Hepatocyte (in vitro differentiated cells): ENCODE results near the gene FGGY. TPM values are rescaled to one million over a fixed set of nuclear protein-coding genes. Genes with fewer than 3 reads are reported as not detected.
A peak's percentile ranks its signal among the peaks of the same experiment; 100 is the strongest.

ENCODE experiments used
- DNase-seq: peaks from one replicate; pipeline ENCODE4 v3.0.0-alpha.2; 2016; ENCODE audit warnings: low spot score
- H2AFZ ChIP-seq: fragments of 200-600 bp; sonication (generic); 2 replicates; pipeline ENCODE4 v1.6.0; 2016; ENCODE audit warnings: antibody characterized with exemption, mild to moderate bottlenecking
- H3K27ac ChIP-seq: fragments of 200-600 bp; sonication (generic); 2 replicates; pipeline ENCODE4 v1.5.1; 2016; ENCODE audit warnings: mild to moderate bottlenecking
- H3K27me3 ChIP-seq: fragments of 200-600 bp; sonication (generic); 2 replicates; pipeline ENCODE4 v1.6.1; 2016
- H3K36me3 ChIP-seq: fragments of 200-600 bp; sonication (generic); replicated peaks from 2 replicates; pipeline ENCODE4 v1.5.1; 2016; ENCODE audit warnings: low read depth; ENCODE audit not compliant: insufficient read depth
- H3K4me1 ChIP-seq: fragments of 200-600 bp; sonication (generic); 2 replicates; pipeline ENCODE4 v1.5.1; 2016; ENCODE audit warnings: mild to moderate bottlenecking, moderate library complexity; ENCODE audit not compliant: insufficient read depth
- H3K4me2 ChIP-seq: fragments of 200-600 bp; sonication (generic); 2 replicates; pipeline ENCODE4 v1.6.0; 2016
- H3K4me3 ChIP-seq: fragments of 200-600 bp; sonication (generic); 2 replicates; pipeline ENCODE4 v1.5.1; 2016; ENCODE audit warnings: mild to moderate bottlenecking
- H3K79me2 ChIP-seq: fragments of 200-600 bp; sonication (generic); 2 replicates; pipeline ENCODE4 v1.6.0; 2017; ENCODE audit warnings: mild to moderate bottlenecking
- H3K9me2 ChIP-seq: fragments of 200-600 bp; sonication (generic); replicated peaks from 2 replicates; pipeline ENCODE4 v1.6.0; 2017; ENCODE audit warnings: mild to moderate bottlenecking; ENCODE audit not compliant: insufficient read depth
- H3K9me3 ChIP-seq: fragments of 200-600 bp; sonication (generic); 2 replicates; pipeline ENCODE4 v1.5.1; 2016; ENCODE audit warnings: low read depth, mild to moderate bottlenecking
- H4K20me1 ChIP-seq: fragments of 200-600 bp; sonication (generic); 2 replicates; pipeline ENCODE4 v1.6.0; 2016; ENCODE audit warnings: mild to moderate bottlenecking; ENCODE audit not compliant: insufficient read depth, poor library complexity, severe bottlenecking
- EZH2 ChIP-seq: fragments of 200-600 bp; sonication (generic); IDR thresholded peaks from 2 replicates; pipeline ENCODE4 v1.6.1; 2016; ENCODE audit warnings: antibody characterized with exemption, mild to moderate bottlenecking, borderline replicate concordance
- EZH2phosphoT487 ChIP-seq: fragments of 200-600 bp; sonication (generic); IDR thresholded peaks from one replicate; pipeline ENCODE4 v1.6.1; 2018; ENCODE audit warnings: antibody characterized with exemption, mild to moderate bottlenecking, low read depth, moderate library complexity; ENCODE audit not compliant: unreplicated experiment, severe bottlenecking
- WGBS: methylation state at CpG from one replicate; pipeline ENCODE4 v1.1.6; 2016; ENCODE audit warnings: low lambda C conversion rate; ENCODE audit errors: missing lambda C conversion rate; 5-methylcytosine and 5-hydroxymethylcytosine counted together
- polyA plus RNA-seq: library from polyadenylated mRNA; unstranded; fragments of >200 nt; fragmentation: Nextera tagmentation; extraction: Ambion mirVana; gene quantifications from 2 replicates; pipeline ENCODE4 v1.2.1, GENCODE V29; 2016
- total RNA-seq: library from RNA; depleted of rRNA; stranded (reverse); fragments of >200 nt; gene quantifications from 2 replicates; pipeline ENCODE4 v1.2.3, GENCODE V29; 2014
- TF ChIP-seq, protein P1 (sequence below): fragments of 200-600 bp; sonication (generic); IDR thresholded peaks from 2 replicates; pipeline ENCODE4 v1.5.1; 2016; ENCODE audit warnings: antibody characterized with exemption, mild to moderate bottlenecking; ENCODE audit not compliant: poor library complexity

FGGY gene
- total and polyA plus RNA-seq, 2 experiments from 2014 or later, result 18.0 to 20.6 TPM

DNA sequence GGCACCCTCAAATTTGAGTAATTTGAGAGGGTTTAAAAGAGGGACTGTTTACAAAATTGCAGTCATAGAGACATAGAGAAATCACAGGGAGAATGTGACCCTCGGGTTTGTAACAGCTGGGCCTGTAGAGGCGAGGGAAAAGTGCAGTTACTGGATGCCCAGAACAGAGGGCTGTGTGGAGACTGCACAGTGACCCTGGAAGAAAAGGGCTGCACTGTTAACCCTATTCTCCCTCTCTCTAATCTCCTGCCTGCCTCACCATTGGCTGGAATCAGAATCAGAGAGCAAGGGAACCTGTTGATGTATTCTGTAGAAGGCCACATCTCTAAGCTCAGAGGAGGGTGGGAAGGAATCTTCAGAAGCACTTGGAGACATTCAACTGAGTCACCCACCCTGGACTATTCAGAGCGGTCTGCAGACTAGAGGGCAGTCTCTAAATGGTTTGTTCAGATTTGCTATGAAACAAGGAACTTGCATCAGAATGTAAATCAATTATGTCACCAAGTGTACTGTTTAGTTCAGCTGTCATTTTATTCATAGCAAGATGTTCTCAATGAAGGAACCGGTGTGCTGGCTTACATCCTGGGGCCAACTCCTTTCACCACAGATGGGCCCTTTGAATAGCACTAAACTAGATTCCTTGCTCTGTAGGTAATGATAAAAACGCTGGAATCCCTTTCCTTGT lies 385.6 kb downstream of the FGGY start:
- Histone ChIP-seq H4K20me1 (no peaks in the 10 kb centered on the region), H3K4me2 (no peak overlapping the region), H3K9me2 (no peaks in the 10 kb centered on the region), H3K27me3 (no peaks in the 10 kb centered on the region), H3K4me1 (peaks cover 22% of the 10 kb centered on the region), H3K79me2 (no peaks in the 10 kb centered on the region), H3K9me3 (no peaks in the 10 kb centered on the region), H3K27ac (peak overlapping the region; percentile 82), H3K36me3 (no peaks in the 10 kb centered on the region), H2AFZ (no peak overlapping the region), H3K4me3 (no peak overlapping the region)
- TF ChIP-seq, protein P1, sequence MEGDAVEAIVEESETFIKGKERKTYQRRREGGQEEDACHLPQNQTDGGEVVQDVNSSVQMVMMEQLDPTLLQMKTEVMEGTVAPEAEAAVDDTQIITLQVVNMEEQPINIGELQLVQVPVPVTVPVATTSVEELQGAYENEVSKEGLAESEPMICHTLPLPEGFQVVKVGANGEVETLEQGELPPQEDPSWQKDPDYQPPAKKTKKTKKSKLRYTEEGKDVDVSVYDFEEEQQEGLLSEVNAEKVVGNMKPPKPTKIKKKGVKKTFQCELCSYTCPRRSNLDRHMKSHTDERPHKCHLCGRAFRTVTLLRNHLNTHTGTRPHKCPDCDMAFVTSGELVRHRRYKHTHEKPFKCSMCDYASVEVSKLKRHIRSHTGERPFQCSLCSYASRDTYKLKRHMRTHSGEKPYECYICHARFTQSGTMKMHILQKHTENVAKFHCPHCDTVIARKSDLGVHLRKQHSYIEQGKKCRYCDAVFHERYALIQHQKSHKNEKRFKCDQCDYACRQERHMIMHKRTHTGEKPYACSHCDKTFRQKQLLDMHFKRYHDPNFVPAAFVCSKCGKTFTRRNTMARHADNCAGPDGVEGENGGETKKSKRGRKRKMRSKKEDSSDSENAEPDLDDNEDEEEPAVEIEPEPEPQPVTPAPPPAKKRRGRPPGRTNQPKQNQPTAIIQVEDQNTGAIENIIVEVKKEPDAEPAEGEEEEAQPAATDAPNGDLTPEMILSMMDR, result no peak
- TF ChIP-seq EZH2phosphoT487 (no peak), EZH2 (no peak)
- WGBS, result 53% methylated on average over 5 of the region's 5 CpGs
- no peak for DNase-seq

DNA sequence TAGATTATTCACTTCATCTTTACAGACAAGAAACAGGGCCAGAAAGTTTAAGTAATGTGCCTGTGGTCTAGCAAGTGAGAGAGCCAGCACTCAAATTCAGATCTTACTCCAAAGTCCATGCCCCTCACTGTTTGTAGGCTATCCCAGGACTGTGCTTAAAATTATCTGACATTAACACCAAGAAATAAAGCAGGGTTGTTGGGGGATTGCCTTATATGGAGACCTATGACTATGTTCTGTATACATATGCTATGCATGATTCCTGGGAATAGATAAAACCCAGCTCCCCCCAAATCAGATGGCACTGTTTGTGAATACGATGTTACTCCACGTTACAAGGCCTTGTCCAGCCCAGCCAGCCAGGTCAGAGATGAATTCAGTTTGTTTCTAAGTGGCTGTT lies 386.3 kb downstream of the FGGY start:
- Histone ChIP-seq H3K4me2 (no peak overlapping the region), H3K79me2 (no peaks in the 10 kb centered on the region), H2AFZ (no peak overlapping the region), H3K27ac (peak overlapping the region; percentile 82), H3K27me3 (no peaks in the 10 kb centered on the region), H3K36me3 (no peaks in the 10 kb centered on the region), H3K4me1 (peaks cover 19% of the 10 kb centered on the region), H4K20me1 (no peaks in the 10 kb centered on the region), H3K9me2 (no peaks in the 10 kb centered on the region), H3K4me3 (no peak overlapping the region), H3K9me3 (no peaks in the 10 kb centered on the region)
- DNase-seq, result no peak
- 75% methylated on average over 2 of the region's 2 CpGs for WGBS
- TF ChIP-seq EZH2phosphoT487, result no peak
- TF ChIP-seq, protein P1, result no peak
- no peak for TF ChIP-seq EZH2

DNA sequence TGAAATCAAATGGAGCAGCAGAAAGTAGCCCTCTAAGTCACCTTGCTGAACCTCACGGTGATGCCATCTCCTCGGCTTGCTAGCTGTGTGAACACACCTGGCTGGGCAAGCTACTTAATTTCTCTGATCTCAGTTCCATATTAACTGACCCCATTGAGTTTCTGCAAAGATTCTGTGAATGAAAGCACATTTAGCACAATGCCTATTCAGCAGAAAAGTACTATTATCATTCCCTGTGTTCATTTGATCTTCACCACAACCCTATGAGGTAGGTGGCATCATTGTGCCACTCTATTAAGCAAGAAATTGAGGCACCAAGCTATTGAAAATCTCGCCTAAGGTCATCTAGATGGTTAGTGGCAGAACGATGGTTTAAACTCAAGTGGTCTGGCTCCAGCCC lies 387.8 kb downstream of the FGGY start:
- H3K27ac ChIP-seq, result no peak overlapping the region
- no peaks in the 10 kb centered on the region for H3K79me2 ChIP-seq
- H4K20me1 ChIP-seq, result no peaks in the 10 kb centered on the region

GRCh38 chr1:59685101-59685500 lies 388.2 kb downstream of the FGGY start:
- Histone ChIP-seq H3K9me3 (no peaks in the 10 kb centered on the region), H3K4me1 (peaks cover 22% of the 10 kb centered on the region), H3K27ac (no peak overlapping the region), H3K27me3 (no peaks in the 10 kb centered on the region), H4K20me1 (no peaks in the 10 kb centered on the region), H3K4me2 (no peak overlapping the region), H3K9me2 (no peaks in the 10 kb centered on the region), H3K36me3 (no peaks in the 10 kb centered on the region), H3K79me2 (no peaks in the 10 kb centered on the region), H2AFZ (no peak overlapping the region), H3K4me3 (no peak overlapping the region)
- TF ChIP-seq EZH2 (no peak), EZH2phosphoT487 (no peak)
- TF ChIP-seq, protein P1, result no peak
- 98% methylated on average over 3 of the region's 3 CpGs for WGBS
- DNase-seq, result no peak

More for the DNA sequence above, 387.8 kb downstream of the FGGY start:
- no peaks in the 10 kb centered on the region for H3K9me2 ChIP-seq
- DNase-seq, result no peak
- no peak overlapping the region for H3K4me3 ChIP-seq
- H3K4me2 ChIP-seq, result no peak overlapping the region
- H3K27me3 ChIP-seq, result no peaks in the 10 kb centered on the region
- no peak for TF ChIP-seq EZH2
- peaks cover 18% of the 10 kb centered on the region for H3K4me1 ChIP-seq
- no peaks in the 10 kb centered on the region for H3K36me3 ChIP-seq
- 95% methylated on average over 4 of the region's 4 CpGs for WGBS
- no peak overlapping the region for H2AFZ ChIP-seq
- H3K9me3 ChIP-seq, result no peaks in the 10 kb centered on the region
